Measurements from ENCODE around the gene OVAAL. TPM values are rescaled to one million over a fixed set of nuclear protein-coding genes. Genes with fewer than 3 reads are reported as not detected.

The OVAAL gene
- total RNA-seq (2021; fragmentation: NEBNext Ultra II Directional; extraction: Animal tissue kit (Norgen Biotek cat#: 25700)): not detected
- long read RNA-seq: 0 reads

- Mint-ChIP-seq H3K4me1 (ENCODE audit: low read depth) (peaks cover 51% of the 10 kb centered on the region), H3K27ac (peak within 1 kb of the TSS; percentile 88), H3K9me3 (no peaks in the 10 kb centered on the region), H3K36me3 (ENCODE audit: low read depth) (no peaks in the 10 kb centered on the region), H3K4me3 (no peak within 1 kb of the TSS), H3K27me3 (ENCODE audit: insufficient read depth) (peaks cover 3% of the 10 kb centered on the region)
- TF ChIP-seq, protein P1, sequence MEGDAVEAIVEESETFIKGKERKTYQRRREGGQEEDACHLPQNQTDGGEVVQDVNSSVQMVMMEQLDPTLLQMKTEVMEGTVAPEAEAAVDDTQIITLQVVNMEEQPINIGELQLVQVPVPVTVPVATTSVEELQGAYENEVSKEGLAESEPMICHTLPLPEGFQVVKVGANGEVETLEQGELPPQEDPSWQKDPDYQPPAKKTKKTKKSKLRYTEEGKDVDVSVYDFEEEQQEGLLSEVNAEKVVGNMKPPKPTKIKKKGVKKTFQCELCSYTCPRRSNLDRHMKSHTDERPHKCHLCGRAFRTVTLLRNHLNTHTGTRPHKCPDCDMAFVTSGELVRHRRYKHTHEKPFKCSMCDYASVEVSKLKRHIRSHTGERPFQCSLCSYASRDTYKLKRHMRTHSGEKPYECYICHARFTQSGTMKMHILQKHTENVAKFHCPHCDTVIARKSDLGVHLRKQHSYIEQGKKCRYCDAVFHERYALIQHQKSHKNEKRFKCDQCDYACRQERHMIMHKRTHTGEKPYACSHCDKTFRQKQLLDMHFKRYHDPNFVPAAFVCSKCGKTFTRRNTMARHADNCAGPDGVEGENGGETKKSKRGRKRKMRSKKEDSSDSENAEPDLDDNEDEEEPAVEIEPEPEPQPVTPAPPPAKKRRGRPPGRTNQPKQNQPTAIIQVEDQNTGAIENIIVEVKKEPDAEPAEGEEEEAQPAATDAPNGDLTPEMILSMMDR (IDR thresholded peaks at IDR 0.05): no peak
- no peak for DNase-seq
Observed at GRCh38 chr1:180558664-180559063, at the start of gene OVAAL. Gene OVAAL (plus strand): TSS chr1:180558964.

GRCh38 chr1:180510882-180511281, 47.9 kb upstream of the OVAAL start:
- Mint-ChIP-seq H3K27ac (no peak overlapping the region), H3K27me3 (ENCODE audit: insufficient read depth) (peaks cover 2% of the 10 kb centered on the region; the same call in 1 of the 2 replicates), H3K9me3 (no peaks in the 10 kb centered on the region)

GRCh38 chr1:180513531-180513930, 45.2 kb upstream of the OVAAL start:
- TF ChIP-seq, protein P1 (IDR thresholded peaks at IDR 0.05): no peak
- Mint-ChIP-seq H3K4me1 (ENCODE audit: low read depth) (peaks cover 31% of the 10 kb centered on the region), H3K27ac (no peak overlapping the region), H3K9me3 (no peaks in the 10 kb centered on the region), H3K4me3 (no peak overlapping the region), H3K27me3 (ENCODE audit: insufficient read depth) (peaks cover 2% of the 10 kb centered on the region; the same call in 1 of the 2 replicates), H3K36me3 (ENCODE audit: low read depth) (no peaks in the 10 kb centered on the region; the same call in 1 of the 2 replicates)
- no peak for DNase-seq

More at GRCh38 chr1:180510882-180511281, 47.9 kb upstream of the OVAAL start:
- no peak for DNase-seq
- Mint-ChIP-seq H3K36me3 (ENCODE audit: low read depth) (no peaks in the 10 kb centered on the region; the same call in 1 of the 2 replicates), H3K4me1 (ENCODE audit: low read depth) (peaks cover 32% of the 10 kb centered on the region), H3K4me3 (no peak overlapping the region)
- TF ChIP-seq, protein P1 (IDR thresholded peaks at IDR 0.05): no peak

DNA sequence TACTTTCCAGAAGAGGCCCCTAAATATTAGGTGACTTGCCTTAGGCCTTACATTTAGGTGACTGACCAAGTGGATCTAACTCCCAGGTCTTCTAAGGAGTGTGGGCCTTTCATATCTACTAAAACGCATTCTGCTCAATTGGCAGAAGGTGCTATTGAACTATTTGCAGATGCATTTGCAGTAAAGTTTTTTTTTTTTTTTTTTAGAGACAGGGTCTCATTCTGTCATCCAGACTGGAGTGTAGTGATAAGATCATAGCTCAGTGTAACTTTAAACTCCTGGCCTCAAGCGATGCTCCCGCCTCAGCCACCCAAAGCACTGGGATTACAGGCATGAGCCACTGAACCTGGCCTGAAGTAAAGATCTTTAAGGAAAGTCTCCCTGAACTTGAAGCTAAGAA, 43.4 kb upstream of the OVAAL start:
- Mint-ChIP-seq H3K27ac (peak overlapping the region; percentile 74; the same call in 1 of the 2 replicates), H3K4me3 (no peak overlapping the region), H3K9me3 (no peaks in the 10 kb centered on the region), H3K36me3 (ENCODE audit: low read depth) (no peaks in the 10 kb centered on the region), H3K27me3 (ENCODE audit: insufficient read depth) (peaks cover 2% of the 10 kb centered on the region; the same call in 1 of the 2 replicates), H3K4me1 (ENCODE audit: low read depth) (peaks cover 37% of the 10 kb centered on the region)
- DNase-seq: no peak
- TF ChIP-seq, protein P1 (IDR thresholded peaks at IDR 0.05): no peak

- Mint-ChIP-seq H3K9me3 (no peaks in the 10 kb centered on the region), H3K27me3 (ENCODE audit: insufficient read depth) (no peaks in the 10 kb centered on the region), H3K27ac (peak overlapping the region; percentile 74), H3K36me3 (ENCODE audit: low read depth) (no peaks in the 10 kb centered on the region), H3K4me1 (ENCODE audit: low read depth) (peaks cover 32% of the 10 kb centered on the region), H3K4me3 (no peak overlapping the region)
- peak; percentile 66 for DNase-seq
- TF ChIP-seq, protein P1 (IDR thresholded peaks at IDR 0.05): peak; percentile 93
Observed at GRCh38 chr1:180515857-180516388, 42.8 kb upstream of the OVAAL start.

Data from HFFc6 (cell line).